Ascending aorta (tissue), 2 donors: Measurements from ENCODE around the gene CLN6. TPM values are rescaled to one million over a fixed set of nuclear protein-coding genes. Genes with fewer than 3 reads are reported as not detected.

Experiments
- DNase-seq, 2 donors: peaks; one replicate each; pipeline ENCODE4 v3.0.0-alpha.2; 2019; ENCODE audit warnings: low spot score in 2 of 2
- H3K27ac ChIP-seq, 2 donors: fragments of 200-600 bp; sonication (generic); one replicate each; pipeline ENCODE4 v1.5.1; 2016 to 2017; ENCODE audit warnings: mild to moderate bottlenecking in 1 of 2
- H3K27me3 ChIP-seq: fragments of 200-600 bp; sonication (generic); one replicate; pipeline ENCODE4 v1.5.1; 2017
- H3K36me3 ChIP-seq, 2 donors: fragments of 200-600 bp; sonication (generic); one replicate each; pipeline ENCODE4 v1.5.1; 2016
- H3K4me1 ChIP-seq, 2 donors: fragments of 200-600 bp; sonication (generic); one replicate each; pipeline ENCODE4 v1.5.1; 2016 to 2017; ENCODE audit warnings: mild to moderate bottlenecking in 1 of 2
- H3K4me3 ChIP-seq, 2 donors: fragments of 200-600 bp; sonication (generic); one replicate each; pipeline ENCODE4 v1.5.1; 2016 to 2017; ENCODE audit warnings: mild to moderate bottlenecking in 1 of 2
- H3K9me3 ChIP-seq, 2 donors: fragments of 200-600 bp; sonication (generic); one replicate each; pipeline ENCODE4 v1.5.1; 2016
- CTCF ChIP-seq, 3 experiments: fragments of 200-600 bp in 2 of 3; fragments of 450-650 bp in 1 of 3; sonication (generic) in 2 of 3; IDR thresholded peaks; one replicate each; pipeline ENCODE4 v1.5.1; 2016 to 2019; ENCODE audit warnings: antibody characterized with exemption in 3 of 3, mild to moderate bottlenecking in 1 of 3, moderate library complexity in 1 of 3
- intact Hi-C: fragments of 100-400 bp; cut with DNase I; formaldehyde crosslinking; loops from one replicate; pipeline ENCODE4 v1.15.1; 2023
- total RNA-seq: library from RNA; depleted of rRNA; stranded (reverse); fragments of >200 nt; gene quantifications from one replicate; pipeline ENCODE4 v1.1.0, GENCODE V29; 2016

Gene CLN6
- total RNA-seq, 1 donor from 2014 or later: 6.4 TPM

- H3K27me3 ChIP-seq: no peaks in the 10 kb centered on the region
- H3K9me3 ChIP-seq: no peaks in the 10 kb centered on the region
- H3K4me1 ChIP-seq: peaks cover 0 to 10% of the 10 kb centered on the region in 2 donors
- no peak for DNase-seq
- no peak overlapping the region for H3K4me3 ChIP-seq
- TF ChIP-seq CTCF (IDR thresholded peaks at IDR 0.05): no peak
- intact Hi-C loops: no loop called here
- H3K27ac ChIP-seq: no peak overlapping the region
- H3K36me3 ChIP-seq: peaks cover 0 to 25% of the 10 kb centered on the region in 2 donors
Measured at GRCh38 chr15:68192804-68193486, 36.6 kb downstream of the CLN6 start.

- H3K4me1 ChIP-seq: peaks cover 3 to 15% of the 10 kb centered on the region in 2 donors
- intact Hi-C loops: no loop called here
- no peak overlapping the region for H3K27ac ChIP-seq
- H3K27me3 ChIP-seq: no peaks in the 10 kb centered on the region
- no peak for DNase-seq
- H3K4me3 ChIP-seq: no peak overlapping the region
- TF ChIP-seq CTCF (IDR thresholded peaks at IDR 0.05): no peak
- peaks cover 4 to 25% of the 10 kb centered on the region in 2 donors for H3K36me3 ChIP-seq
- H3K9me3 ChIP-seq: no peaks in the 10 kb centered on the region
Measured at GRCh38 chr15:68192117-68192516, 37.4 kb downstream of the CLN6 start.

GRCh38 chr15:68191555-68191954 is 38.0 kb downstream of the CLN6 start:
- Histone ChIP-seq H3K27ac (no peak overlapping the region), H3K9me3 (no peaks in the 10 kb centered on the region), H3K27me3 (no peaks in the 10 kb centered on the region), H3K4me3 (no peak overlapping the region), H3K36me3 (peaks cover 4 to 27% of the 10 kb centered on the region in 2 donors), H3K4me1 (peaks cover 8 to 18% of the 10 kb centered on the region in 2 donors)
- intact Hi-C loops: no loop called here
- no peak for DNase-seq
- TF ChIP-seq CTCF (IDR thresholded peaks at IDR 0.05): no peak

GRCh38 chr15:68190048-68190447 is 39.5 kb downstream of the CLN6 start:
- Histone ChIP-seq H3K27ac (no peak overlapping the region), H3K4me1 (peaks cover 8 to 19% of the 10 kb centered on the region in 2 donors)

GRCh38 chr15:68188647-68189046 is 40.9 kb downstream of the CLN6 start:
- Histone ChIP-seq H3K9me3 (no peaks in the 10 kb centered on the region), H3K27ac (peak overlapping the region in 1 of 2 donors; percentile 37), H3K4me1 (peaks cover 8 to 19% of the 10 kb centered on the region in 2 donors), H3K4me3 (no peak overlapping the region), H3K36me3 (peaks cover 9 to 42% of the 10 kb centered on the region in 2 donors), H3K27me3 (no peaks in the 10 kb centered on the region)
- intact Hi-C loops: no loop called here
- DNase-seq: no peak
- no peak for TF ChIP-seq CTCF (IDR thresholded peaks at IDR 0.05)

More at GRCh38 chr15:68190048-68190447, 39.5 kb downstream of the CLN6 start:
- no peaks in the 10 kb centered on the region for H3K9me3 ChIP-seq
- no peaks in the 10 kb centered on the region for H3K27me3 ChIP-seq
- no peak overlapping the region for H3K4me3 ChIP-seq
- TF ChIP-seq CTCF (IDR thresholded peaks at IDR 0.05): no peak
- DNase-seq: no peak
- H3K36me3 ChIP-seq: peaks cover 4 to 32% of the 10 kb centered on the region in 2 donors
- intact Hi-C loops: no loop called here
